Panc1 (cell line): ENCODE measurements around the gene ORAI1.

ENCODE experiments used
- POLR2AphosphoS5 ChIP-seq: IDR thresholded peaks from 2 replicates; pipeline ENCODE4 v1.6.1; 2012; ENCODE audit warnings: mild to moderate bottlenecking, low read depth, low read length, moderate library complexity
- TCF7L2 ChIP-seq: IDR thresholded peaks from 2 replicates; pipeline ENCODE4 v1.6.1; 2011; ENCODE audit warnings: mild to moderate bottlenecking, low read depth, low read length, inconsistent platforms
- TF ChIP-seq, protein P1 (sequence below): fragments of 450-650 bp; IDR thresholded peaks from 2 replicates; pipeline ENCODE4 v1.5.1; 2017; ENCODE audit warnings: mild to moderate bottlenecking

DNA sequence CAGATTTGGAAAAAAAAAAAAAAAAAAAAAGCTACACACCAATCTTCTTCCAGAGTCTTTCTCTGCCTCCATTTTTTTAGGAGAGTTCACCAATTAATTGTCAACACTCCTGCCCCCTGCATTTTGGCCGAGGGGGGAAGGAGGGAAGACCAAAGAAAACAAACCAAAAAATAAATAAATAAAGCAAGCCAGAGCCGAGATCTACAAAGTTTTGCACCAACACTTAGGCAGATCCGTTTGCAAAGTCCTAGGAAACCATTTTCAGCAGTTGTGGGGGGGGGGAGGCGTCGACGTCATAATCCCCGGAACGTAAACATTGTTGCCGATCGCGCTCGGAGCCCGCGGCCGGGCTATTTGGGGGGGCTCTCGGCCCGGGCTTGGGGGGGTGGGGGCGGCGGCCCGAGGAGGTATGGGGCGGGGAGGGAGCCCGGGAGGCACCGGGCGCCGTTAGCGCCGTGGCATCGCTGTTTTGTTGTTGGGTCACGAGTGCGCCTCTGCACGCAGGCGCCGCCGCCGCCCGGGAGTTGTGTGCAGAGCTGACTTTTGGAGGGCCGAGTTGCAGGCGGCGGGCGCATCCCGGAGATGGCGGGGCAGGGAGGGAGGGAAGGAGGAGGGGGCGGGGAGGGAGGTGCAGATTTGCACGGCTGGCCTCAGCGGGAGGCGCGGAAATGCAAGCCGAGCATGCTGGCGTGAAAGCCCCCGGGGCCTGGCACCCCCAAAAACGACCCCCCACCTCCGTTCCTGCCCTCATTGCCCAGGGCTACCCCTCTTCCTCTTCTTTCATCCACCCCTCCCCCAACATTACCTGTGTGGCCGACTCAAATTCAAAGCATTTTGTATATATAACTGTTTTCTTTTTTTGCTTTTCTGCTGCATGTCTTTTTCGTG lies 46.1 kb upstream of the ORAI1 start:
- TF ChIP-seq TCF7L2 (no peak), POLR2AphosphoS5 (no peak; the same call in 1 of the 2 replicates)
- TF ChIP-seq, protein P1, sequence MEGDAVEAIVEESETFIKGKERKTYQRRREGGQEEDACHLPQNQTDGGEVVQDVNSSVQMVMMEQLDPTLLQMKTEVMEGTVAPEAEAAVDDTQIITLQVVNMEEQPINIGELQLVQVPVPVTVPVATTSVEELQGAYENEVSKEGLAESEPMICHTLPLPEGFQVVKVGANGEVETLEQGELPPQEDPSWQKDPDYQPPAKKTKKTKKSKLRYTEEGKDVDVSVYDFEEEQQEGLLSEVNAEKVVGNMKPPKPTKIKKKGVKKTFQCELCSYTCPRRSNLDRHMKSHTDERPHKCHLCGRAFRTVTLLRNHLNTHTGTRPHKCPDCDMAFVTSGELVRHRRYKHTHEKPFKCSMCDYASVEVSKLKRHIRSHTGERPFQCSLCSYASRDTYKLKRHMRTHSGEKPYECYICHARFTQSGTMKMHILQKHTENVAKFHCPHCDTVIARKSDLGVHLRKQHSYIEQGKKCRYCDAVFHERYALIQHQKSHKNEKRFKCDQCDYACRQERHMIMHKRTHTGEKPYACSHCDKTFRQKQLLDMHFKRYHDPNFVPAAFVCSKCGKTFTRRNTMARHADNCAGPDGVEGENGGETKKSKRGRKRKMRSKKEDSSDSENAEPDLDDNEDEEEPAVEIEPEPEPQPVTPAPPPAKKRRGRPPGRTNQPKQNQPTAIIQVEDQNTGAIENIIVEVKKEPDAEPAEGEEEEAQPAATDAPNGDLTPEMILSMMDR, result no peak
